Transverse colon (tissue), 4 donors: Measurements from ENCODE around the gene ZC3H7A.
"Not testable (repeated sequence)": the region's sequence is repeated elsewhere in the genome, so short reads cannot be mapped to it uniquely, and the experiment has no call there.

Experiments
- CTCF ChIP-seq, 5 experiments: fragments of 200-600 bp in 3 of 5; fragments of 450-650 bp in 2 of 5; sonication (generic) in 3 of 5; IDR thresholded peaks; 1 replicate in 2 of 5; 2 replicates in 3 of 5; pipeline ENCODE4 v1.5.1; 2016 to 2017; ENCODE audit warnings: antibody characterized with exemption in 5 of 5, inconsistent platforms in 3 of 5, mild to moderate bottlenecking in 2 of 5, moderate library complexity in 1 of 5
- POLR2A ChIP-seq: fragments of 450-650 bp; IDR thresholded peaks from one replicate; pipeline ENCODE4 v1.6.1; 2016; ENCODE audit warnings: antibody characterized with exemption, mild to moderate bottlenecking, moderate library complexity
- POLR2AphosphoS5 ChIP-seq, 3 donors: sonication (generic); formaldehyde crosslinking; IDR thresholded peaks; one replicate each; pipeline ENCODE4 v1.6.1; 2016; ENCODE audit warnings: antibody characterized with exemption in 3 of 3

- TF ChIP-seq CTCF (IDR thresholded peaks at IDR 0.05); POLR2AphosphoS5 (IDR thresholded peaks at IDR 0.05); POLR2A: not testable (repeated sequence)
Observed at GRCh38 chr16:11825520-11826165, 28.6 kb upstream of the ZC3H7A start.
